Measurements from ENCODE around the gene FAM20C.

The FAM20C gene
- long read RNA-seq, partial matches to known transcripts, result 1 of 1 reads
- long read RNA-seq, other reads (novel, unspliced or antisense), result 0 of 1 reads

- TF ChIP-seq POLR2AphosphoS5 (IDR thresholded peaks at IDR 0.05; ENCODE audit: low read depth), result no peak
- TF ChIP-seq CTCF (IDR thresholded peaks at IDR 0.05; ENCODE audit: insufficient read depth, low read length), result no peak
- no peak for TF ChIP-seq REST (IDR thresholded peaks at IDR 0.05; ENCODE audit: insufficient replicate concordance, low read depth)
- DNase-seq (ENCODE audit: low read depth in 1 of 2, low spot score in 1 of 2), result peak; percentile 51 to 63
Observed at GRCh38 chr7:191981-192649, at the start of gene FAM20C. FAM20C (plus strand) TSS chr7:192571; CDS start chr7:193200, 629 bp downstream.

GRCh38 chr7:143145-143751 is 49.1 kb upstream of the FAM20C start:
- TF ChIP-seq GABPA (IDR thresholded peaks at IDR 0.05; ENCODE audit: low read depth), result no peak
- no peak for TF ChIP-seq CTCF (IDR thresholded peaks at IDR 0.05; ENCODE audit: insufficient read depth, low read length)
- TF ChIP-seq SPI1 (IDR thresholded peaks at IDR 0.05; ENCODE audit: borderline replicate concordance, low read depth), result no peak
- TF ChIP-seq REST (IDR thresholded peaks at IDR 0.05; ENCODE audit: insufficient replicate concordance, low read depth), result no peak
- TF ChIP-seq POLR2AphosphoS5 (IDR thresholded peaks at IDR 0.05; ENCODE audit: low read depth), result no peak
- DNase-seq (ENCODE audit: low read depth in 1 of 2, low spot score in 1 of 2), result no peak

More at GRCh38 chr7:191981-192649, at the start of gene FAM20C:
- Histone ChIP-seq H3K27ac (replicated peaks) (no peak within 1 kb of the TSS), H3K27me3 (ENCODE audit: insufficient read depth, poor library complexity, severe bottlenecking) (peaks cover 8% of the 10 kb centered on the region), H3K4me3 (replicated peaks; ENCODE audit: insufficient read depth, low read length) (peak within 1 kb of the TSS; percentile 60)

GRCh38 chr7:143811-144453 is 48.4 kb upstream of the FAM20C start:
- H3K27ac ChIP-seq (replicated peaks), result no peak overlapping the region
- no peak for TF ChIP-seq GABPA (IDR thresholded peaks at IDR 0.05; ENCODE audit: low read depth)
- TF ChIP-seq CTCF (IDR thresholded peaks at IDR 0.05; ENCODE audit: insufficient read depth, low read length), result no peak
- no peak for TF ChIP-seq REST (IDR thresholded peaks at IDR 0.05; ENCODE audit: insufficient replicate concordance, low read depth)
- no peak for TF ChIP-seq POLR2AphosphoS5 (IDR thresholded peaks at IDR 0.05; ENCODE audit: low read depth)
- no peak for TF ChIP-seq SPI1 (IDR thresholded peaks at IDR 0.05; ENCODE audit: borderline replicate concordance, low read depth)
- no peak for DNase-seq (ENCODE audit: low read depth in 1 of 2, low spot score in 1 of 2)
- no peak overlapping the region for H3K4me3 ChIP-seq (replicated peaks; ENCODE audit: insufficient read depth, low read length)
- no peaks in the 10 kb centered on the region for H3K27me3 ChIP-seq (ENCODE audit: insufficient read depth, poor library complexity, severe bottlenecking)

More at GRCh38 chr7:143145-143751, 49.1 kb upstream of the FAM20C start:
- Histone ChIP-seq H3K4me3 (replicated peaks; ENCODE audit: insufficient read depth, low read length) (no peak overlapping the region), H3K27me3 (ENCODE audit: insufficient read depth, poor library complexity, severe bottlenecking) (no peaks in the 10 kb centered on the region), H3K27ac (replicated peaks) (no peak overlapping the region)

Measured in HL-60 (cell line).